Upper lobe of left lung (tissue), 4 donors: Measurements from ENCODE around the gene PRKN.

Experiments used
- EP300 ChIP-seq, 4 donors: sonication (generic); formaldehyde crosslinking; IDR thresholded peaks; one replicate each; pipeline ENCODE4 v1.5.1; 2017; ENCODE audit warnings: antibody characterized with exemption in 4 of 4, control low read depth in 2 of 4
- POLR2A ChIP-seq, 4 donors: fragments of 450-650 bp; IDR thresholded peaks; one replicate each; pipeline ENCODE4 v1.5.1; 2016 to 2017; ENCODE audit warnings: antibody characterized with exemption in 4 of 4, mild to moderate bottlenecking in 2 of 4
- TF ChIP-seq, protein P1 (sequence below), 6 experiments: fragments of 450-650 bp in 4 of 6; fragments of 200-600 bp in 2 of 6; sonication (generic) in 2 of 6; IDR thresholded peaks; one replicate each; pipeline ENCODE4 v1.5.1; 2016 to 2019; ENCODE audit warnings: antibody characterized with exemption in 6 of 6

DNA sequence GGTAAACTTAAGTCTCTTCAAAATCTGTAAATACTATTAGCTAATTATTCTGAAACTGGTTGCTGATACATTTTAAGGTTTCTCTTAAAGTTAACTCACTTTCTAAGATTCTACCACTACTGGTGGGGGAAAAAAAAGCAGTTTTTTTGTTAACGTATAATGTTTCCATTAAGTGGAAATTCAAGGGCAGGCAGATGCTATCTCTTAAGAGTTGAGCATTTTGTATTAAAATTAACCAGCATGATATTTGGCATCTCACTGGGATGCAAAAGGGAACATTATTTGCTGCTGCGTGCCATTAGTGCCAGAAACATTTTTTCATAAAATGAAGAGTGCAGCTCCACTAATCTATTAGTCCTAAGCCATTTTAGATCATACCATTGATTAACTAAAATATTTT lies 246.2 kb downstream of the PRKN start:
- TF ChIP-seq, protein P1, sequence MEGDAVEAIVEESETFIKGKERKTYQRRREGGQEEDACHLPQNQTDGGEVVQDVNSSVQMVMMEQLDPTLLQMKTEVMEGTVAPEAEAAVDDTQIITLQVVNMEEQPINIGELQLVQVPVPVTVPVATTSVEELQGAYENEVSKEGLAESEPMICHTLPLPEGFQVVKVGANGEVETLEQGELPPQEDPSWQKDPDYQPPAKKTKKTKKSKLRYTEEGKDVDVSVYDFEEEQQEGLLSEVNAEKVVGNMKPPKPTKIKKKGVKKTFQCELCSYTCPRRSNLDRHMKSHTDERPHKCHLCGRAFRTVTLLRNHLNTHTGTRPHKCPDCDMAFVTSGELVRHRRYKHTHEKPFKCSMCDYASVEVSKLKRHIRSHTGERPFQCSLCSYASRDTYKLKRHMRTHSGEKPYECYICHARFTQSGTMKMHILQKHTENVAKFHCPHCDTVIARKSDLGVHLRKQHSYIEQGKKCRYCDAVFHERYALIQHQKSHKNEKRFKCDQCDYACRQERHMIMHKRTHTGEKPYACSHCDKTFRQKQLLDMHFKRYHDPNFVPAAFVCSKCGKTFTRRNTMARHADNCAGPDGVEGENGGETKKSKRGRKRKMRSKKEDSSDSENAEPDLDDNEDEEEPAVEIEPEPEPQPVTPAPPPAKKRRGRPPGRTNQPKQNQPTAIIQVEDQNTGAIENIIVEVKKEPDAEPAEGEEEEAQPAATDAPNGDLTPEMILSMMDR (IDR thresholded peaks at IDR 0.05) = no peak
- TF ChIP-seq POLR2A (IDR thresholded peaks at IDR 0.05) = no peak
- TF ChIP-seq EP300 (IDR thresholded peaks at IDR 0.05) = no peak
